K562 (cell line): ENCODE data around the gene MPC1. TPM values are rescaled to one million over a fixed set of nuclear protein-coding genes. Genes with fewer than 3 reads are reported as not detected.
A peak's percentile ranks its signal among the peaks of the same experiment; 100 is the strongest.

ENCODE experiments used
- ATAC-seq: fragments of 200-7000 bp; cut with Tn5 transposase; 3 replicates; pipeline ENCODE4 v1.9.1; 2020; ENCODE audit warnings: moderate library complexity
- BruUV-seq: library from RNA; stranded (reverse); fragments of 400-500 nt; replicated peaks from 2 replicates; lab custom pipeline; 2021; lab: Mats Ljungman, UMichigan
- CTCF ChIA-PET: fragments of 300-600 bp; formaldehyde crosslinking; extraction: SDS; loops from one replicate; lab custom pipeline; 2021; ENCODE audit warnings: low intra/inter-chr PET ratio; lab: Yijun Ruan, JAX
- POLR2A ChIA-PET: fragments of 300-600, 350-650 bp; sonication (Branson Sonifier 250); formaldehyde crosslinking; extraction: SDS; loops from one replicate; lab custom pipeline; 2021; ENCODE audit warnings: antibody characterized with exemption, inconsistent platforms; lab: Yijun Ruan, JAX
- DNase-seq, 4 experiments: peaks; one replicate each; pipeline versions ENCODE4 v3.0.0 to v3.0.0-alpha.2; 2011 to 2018; ENCODE audit warnings: low spot score in 3 of 4, mixed read lengths in 3 of 4; ENCODE audit errors: extremely low read depth in 1 of 4
- FAIRE-seq: peaks from 2 replicates; lab custom pipeline; 2011; peaks lifted over from hg19 to GRCh38; lab: Jason Lieb, UNC
- H2AFZ ChIP-seq: 2 replicates; pipeline ENCODE4 v1.6.0; 2011; ENCODE audit warnings: low read depth, low read length, control low read depth, inconsistent platforms
- H3K27ac ChIP-seq: fragments of 200-600 bp; 3 replicates; pipeline ENCODE4 v1.8.0; 2011; ENCODE audit warnings: low read depth, mild to moderate bottlenecking, control low read depth, inconsistent platforms, low read length, moderate library complexity, mixed read lengths; ENCODE audit errors: extremely low read depth
- H3K27me3 ChIP-seq, 2 experiments: fragments of 300-600 bp in 1 of 2; 2 replicates in 1 of 2; 3 replicates in 1 of 2; pipeline versions ENCODE4 v1.6.0 to v1.8.0; 2011; ENCODE audit warnings: inconsistent platforms in 2 of 2, low read length in 2 of 2, mild to moderate bottlenecking in 1 of 2, mixed read lengths in 1 of 2, moderate library complexity in 1 of 2; ENCODE audit not compliant: control insufficient read depth in 2 of 2, insufficient read depth in 2 of 2
- H3K36me3 ChIP-seq: fragments of 300-600 bp; 3 replicates; pipeline ENCODE4 v1.8.0; 2011; ENCODE audit warnings: mild to moderate bottlenecking, low read length, inconsistent platforms; ENCODE audit not compliant: control insufficient read depth, insufficient read depth
- H3K4me1 ChIP-seq, 2 experiments: fragments of 200-600 bp in 1 of 2; replicated peaks in 1 of 2; 2 replicates in 1 of 2; 3 replicates in 1 of 2; pipeline versions ENCODE4 v1.5.1 to v1.8.0; 2011; ENCODE audit warnings: inconsistent platforms in 2 of 2, low read length in 2 of 2, mild to moderate bottlenecking in 1 of 2, mixed read lengths in 1 of 2, moderate library complexity in 1 of 2; ENCODE audit not compliant: control insufficient read depth in 2 of 2, insufficient read depth in 2 of 2
- H3K4me2 ChIP-seq: 2 replicates; pipeline ENCODE4 v1.6.1; 2011; ENCODE audit warnings: low read length, control low read depth, inconsistent platforms, mixed read lengths; ENCODE audit not compliant: insufficient read depth
- H3K4me3 ChIP-seq: fragments of 200-600 bp; sonication (generic), shearing (Covaris generic); 2 replicates; pipeline ENCODE4 v1.5.1; 2016; ENCODE audit warnings: control low read depth, inconsistent platforms
- H3K79me2 ChIP-seq: fragments of 200-600 bp; 3 replicates; pipeline ENCODE4 v1.8.0; 2011; ENCODE audit warnings: low read length, inconsistent platforms; ENCODE audit not compliant: control insufficient read depth, insufficient read depth
- H3K9ac ChIP-seq, 2 experiments: 2 replicates each; pipeline versions ENCODE4 v1.6.0 to v1.6.1; 2011; ENCODE audit warnings: low read depth in 2 of 2, low read length in 2 of 2, control low read depth in 1 of 2, inconsistent platforms in 1 of 2, mild to moderate bottlenecking in 1 of 2, mixed read lengths in 1 of 2; ENCODE audit not compliant: insufficient read depth in 1 of 2
- H3K9me1 ChIP-seq: one replicate; pipeline ENCODE4 v1.6.0; 2011; ENCODE audit warnings: inconsistent platforms, mild to moderate bottlenecking, low read length, moderate library complexity; ENCODE audit not compliant: control insufficient read depth, insufficient read depth
- H3K9me3 ChIP-seq: replicated peaks from 2 replicates; pipeline ENCODE4 v1.5.1; 2011; ENCODE audit warnings: low read depth, low read length, inconsistent platforms; ENCODE audit not compliant: control insufficient read depth, insufficient read depth
- H4K20me1 ChIP-seq: replicated peaks from 2 replicates; pipeline ENCODE4 v1.6.1; 2011; ENCODE audit warnings: low read length, inconsistent platforms, mixed read lengths; ENCODE audit not compliant: control insufficient read depth, insufficient read depth
- ARID1B ChIP-seq: fragments of 450-650 bp; IDR thresholded peaks from 2 replicates; pipeline ENCODE4 v1.6.1; 2016; ENCODE audit warnings: antibody characterized with exemption, mild to moderate bottlenecking, inconsistent platforms
- BHLHE40 ChIP-seq: IDR thresholded peaks from 2 replicates; pipeline ENCODE4 v1.6.1; 2011; ENCODE audit warnings: low read length, improper control_type of control experiment
- ELF4 ChIP-seq: fragments of 450-650 bp; formaldehyde crosslinking; IDR thresholded peaks from 2 replicates; pipeline ENCODE4 v1.4.0; 2022; ENCODE audit warnings: missing genetic modification characterization
- IRF9 ChIP-seq: fragments of 450-650 bp; IDR thresholded peaks from 2 replicates; pipeline ENCODE4 v1.6.1; 2016; ENCODE audit warnings: missing biosample characterization, missing genetic modification characterization
- MTA2 ChIP-seq: fragments of 450-650 bp; IDR thresholded peaks from 2 replicates; pipeline ENCODE4 v1.6.1; 2016; ENCODE audit warnings: low read depth
- OTX1 ChIP-seq: fragments of 450-650 bp; formaldehyde crosslinking; IDR thresholded peaks from 2 replicates; pipeline ENCODE4 v1.4.0; 2022; ENCODE audit warnings: mild to moderate bottlenecking
- THRB ChIP-seq: fragments of 450-650 bp; formaldehyde crosslinking; conservative IDR thresholded peaks from 2 replicates; pipeline ENCODE4 v1.4.0; 2022; ENCODE audit warnings: mild to moderate bottlenecking, missing genetic modification characterization
- in situ Hi-C: fragments of 300-500 bp; cut with MboI; formaldehyde crosslinking; loops from 4 replicates; pipeline ENCODE4 v1.15.0; 2018; ENCODE audit warnings: inconsistent platforms, mixed read lengths
- intact Hi-C: fragments of 100-400 bp; cut with micrococcal nuclease; formaldehyde crosslinking; loops from 2 replicates; pipeline ENCODE4 v1.14.2; 2022
- polyA plus RNA-seq, 8 experiments: library from polyadenylated mRNA; depleted of rRNA in 4 of 8; stranded (reverse) in 5 of 8; unstranded in 3 of 8; fragments of >200 nt; fragmentation: Nextera tagmentation in 2 of 8; fragmentation: Illumina TruSeq in 1 of 8; extraction: Ambion mirVana in 2 of 8; extraction: Trizol in 1 of 8; gene quantifications; 2 replicates each; pipeline versions ENCODE4 v1.2.1 to v1.2.3, GENCODE V29; 2011 to 2014; ENCODE audit warnings: inconsistent platforms in 1 of 8, missing spikeins in 1 of 8
- total RNA-seq, 7 experiments: library from RNA; depleted of rRNA in 6 of 7; stranded (reverse); fragments of >200 nt in 6 of 7; fragmentation: Illumina TruSeq in 2 of 7; extraction: Trizol in 2 of 7; gene quantifications; 2 replicates each; pipeline versions ENCODE4 v1.2.1 to v1.2.3, GENCODE V29; 2011 to 2021; ENCODE audit warnings: low replicate concordance in 1 of 7
- TF ChIP-seq, protein P1 (sequence below), 2 experiments: fragments of 200-800 bp in 1 of 2; sonication (Bioruptor generic) in 1 of 2; sonication (generic) in 1 of 2; formaldehyde crosslinking in 1 of 2; IDR thresholded peaks in 1 of 2; conservative IDR thresholded peaks in 1 of 2; 2 replicates each; pipeline versions ENCODE4 v1.5.0 to v1.6.1; 2016 to 2020; ENCODE audit warnings: missing compliant biosample characterization in 1 of 2, missing genetic modification characterization in 1 of 2, missing genetic modification reagents in 1 of 2

The MPC1 gene
- total and polyA plus RNA-seq, 9 of the 15 experiments (the other 6 are each of a cell fraction or from before 2014, with no cell fraction given): 78.6 to 185 (median 138) TPM

DNA sequence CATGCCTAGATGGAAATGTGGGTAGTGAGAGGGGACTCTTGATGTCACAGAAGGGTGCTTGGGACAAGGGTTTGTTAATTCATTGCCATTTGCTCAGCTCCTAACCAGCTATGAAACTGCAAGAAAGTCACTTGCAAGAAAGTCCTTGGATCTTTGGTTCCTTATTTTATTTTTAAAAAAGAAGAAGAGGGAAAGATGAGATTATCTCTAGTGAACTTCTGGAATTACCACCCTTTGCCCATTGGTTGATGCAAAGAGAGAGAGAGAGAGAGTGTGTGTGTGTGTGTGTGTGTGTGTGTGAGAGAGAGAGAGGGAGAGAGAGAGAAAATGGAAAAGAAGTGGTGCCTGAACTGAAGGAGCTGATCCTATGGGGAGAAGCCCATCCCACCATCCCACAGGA lies 35.8 kb downstream of the MPC1 start:
- no peaks in the 10 kb centered on the region for H4K20me1 ChIP-seq
- ATAC-seq: no peak
- H3K9ac ChIP-seq: no peak overlapping the region
- H3K36me3 ChIP-seq: no peaks in the 10 kb centered on the region; the same call in 2 of the 3 replicates
- intact Hi-C loops: no loop called here
- no peak overlapping the region for H3K4me2 ChIP-seq
- in situ Hi-C loops: no loop called here
- H3K27me3 ChIP-seq: no peaks in the 10 kb centered on the region
- peaks cover 5 to 10% of the 10 kb centered on the region in 2 experiments; a peak in 3 of 5 replicates for H3K4me1 ChIP-seq
- no TSS peak for BruUV-seq
- H3K27ac ChIP-seq: no peak overlapping the region
- CTCF ChIA-PET: no interaction called here
- H3K9me3 ChIP-seq: peaks cover 6% of the 10 kb centered on the region; the same call in 1 of the 2 replicates
- POLR2A ChIA-PET: interaction anchor here (0.7 to 1.5 kb wide), 4 partner anchors 9 to 287 kb away, joined by 3 to 4 read pairs (median 4); no protein-coding TSS in a partner anchor
- H2AFZ ChIP-seq: no peak overlapping the region
- FAIRE-seq: no peak
- no peak for DNase-seq
- no peaks in the 10 kb centered on the region for H3K9me1 ChIP-seq
- H3K4me3 ChIP-seq: no peak overlapping the region
- H3K79me2 ChIP-seq: peaks cover 15% of the 10 kb centered on the region
- TF ChIP-seq THRB (0 out of 2 replicates have a peak, but pooled peaks have one; percentile 62), MTA2 (peak; percentile 13; the same call in 1 of the 2 replicates), ARID1B (0 out of 2 replicates have a peak, but pooled peaks have one; percentile 17), BHLHE40 (no peak), OTX1 (CRISPR knock-in tag) (peak; percentile 63; the same call in 1 of the 2 replicates), IRF9 (tag) (no peak), ELF4 (CRISPR knock-in tag) (peak; percentile 90)
- TF ChIP-seq, protein P1, sequence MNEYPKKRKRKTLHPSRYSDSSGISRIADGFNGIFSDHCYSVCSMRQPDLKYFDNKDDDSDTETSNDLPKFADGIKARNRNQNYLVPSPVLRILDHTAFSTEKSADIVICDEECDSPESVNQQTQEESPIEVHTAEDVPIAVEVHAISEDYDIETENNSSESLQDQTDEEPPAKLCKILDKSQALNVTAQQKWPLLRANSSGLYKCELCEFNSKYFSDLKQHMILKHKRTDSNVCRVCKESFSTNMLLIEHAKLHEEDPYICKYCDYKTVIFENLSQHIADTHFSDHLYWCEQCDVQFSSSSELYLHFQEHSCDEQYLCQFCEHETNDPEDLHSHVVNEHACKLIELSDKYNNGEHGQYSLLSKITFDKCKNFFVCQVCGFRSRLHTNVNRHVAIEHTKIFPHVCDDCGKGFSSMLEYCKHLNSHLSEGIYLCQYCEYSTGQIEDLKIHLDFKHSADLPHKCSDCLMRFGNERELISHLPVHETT (CRISPR knock-in tag; conservative IDR thresholded peaks at IDR 0.05 in 1 of 2, IDR thresholded peaks at IDR 0.05 in 1 of 2): no peak
